C4-2B (cell line): ENCODE measurements around the gene USP31.
"Not testable (repeated sequence)": the region's sequence is repeated elsewhere in the genome, so short reads cannot be mapped to it uniquely, and the experiment has no call there.

Experiments used
- H3K27ac ChIP-seq: fragments of 450-650 bp; 2 replicates; pipeline ENCODE4 v1.5.1; 2017
- ZFX ChIP-seq: fragments of 450-650 bp; IDR thresholded peaks from 2 replicates; pipeline ENCODE4 v1.6.1; 2017
- TF ChIP-seq, protein P1 (sequence below): fragments of 450-650 bp; conservative IDR thresholded peaks from 2 replicates; pipeline ENCODE4 v1.5.1; 2017; ENCODE audit warnings: mild to moderate bottlenecking

Gene USP31

GRCh38 chr16:23107936-23108335, 41.3 kb downstream of the USP31 start:
- TF ChIP-seq, protein P1, sequence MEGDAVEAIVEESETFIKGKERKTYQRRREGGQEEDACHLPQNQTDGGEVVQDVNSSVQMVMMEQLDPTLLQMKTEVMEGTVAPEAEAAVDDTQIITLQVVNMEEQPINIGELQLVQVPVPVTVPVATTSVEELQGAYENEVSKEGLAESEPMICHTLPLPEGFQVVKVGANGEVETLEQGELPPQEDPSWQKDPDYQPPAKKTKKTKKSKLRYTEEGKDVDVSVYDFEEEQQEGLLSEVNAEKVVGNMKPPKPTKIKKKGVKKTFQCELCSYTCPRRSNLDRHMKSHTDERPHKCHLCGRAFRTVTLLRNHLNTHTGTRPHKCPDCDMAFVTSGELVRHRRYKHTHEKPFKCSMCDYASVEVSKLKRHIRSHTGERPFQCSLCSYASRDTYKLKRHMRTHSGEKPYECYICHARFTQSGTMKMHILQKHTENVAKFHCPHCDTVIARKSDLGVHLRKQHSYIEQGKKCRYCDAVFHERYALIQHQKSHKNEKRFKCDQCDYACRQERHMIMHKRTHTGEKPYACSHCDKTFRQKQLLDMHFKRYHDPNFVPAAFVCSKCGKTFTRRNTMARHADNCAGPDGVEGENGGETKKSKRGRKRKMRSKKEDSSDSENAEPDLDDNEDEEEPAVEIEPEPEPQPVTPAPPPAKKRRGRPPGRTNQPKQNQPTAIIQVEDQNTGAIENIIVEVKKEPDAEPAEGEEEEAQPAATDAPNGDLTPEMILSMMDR: no peak
- no peak for TF ChIP-seq ZFX
- no peak overlapping the region for H3K27ac ChIP-seq

DNA sequence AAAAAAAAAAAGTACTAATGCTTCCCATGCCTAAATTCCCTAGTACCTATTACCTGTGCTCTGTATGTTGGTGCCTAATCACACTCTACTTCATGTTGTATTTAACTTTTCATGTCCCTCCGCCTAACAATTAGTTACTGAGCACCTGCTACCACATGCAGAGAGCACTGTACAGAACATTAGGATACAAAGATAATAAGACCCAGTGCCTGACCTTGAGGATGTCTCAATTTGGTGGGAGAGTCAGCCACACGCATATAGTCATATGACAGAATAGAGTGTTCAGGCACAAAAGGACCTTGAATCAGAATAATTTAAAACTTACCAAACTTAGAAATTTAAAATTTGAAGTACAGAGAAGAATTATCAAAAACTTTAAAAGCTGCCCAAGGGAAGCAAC, 42.1 kb downstream of the USP31 start:
- TF ChIP-seq, protein P1: no peak
- no peak for TF ChIP-seq ZFX
- no peak overlapping the region for H3K27ac ChIP-seq

GRCh38 chr16:23105309-23105708, 43.9 kb downstream of the USP31 start:
- no peak for TF ChIP-seq ZFX
- TF ChIP-seq, protein P1: no peak
- H3K27ac ChIP-seq: no peak overlapping the region

GRCh38 chr16:23104032-23104955, 45.0 kb downstream of the USP31 start:
- no peak for TF ChIP-seq ZFX
- TF ChIP-seq, protein P1: no peak
- H3K27ac ChIP-seq: no peak overlapping the region

DNA sequence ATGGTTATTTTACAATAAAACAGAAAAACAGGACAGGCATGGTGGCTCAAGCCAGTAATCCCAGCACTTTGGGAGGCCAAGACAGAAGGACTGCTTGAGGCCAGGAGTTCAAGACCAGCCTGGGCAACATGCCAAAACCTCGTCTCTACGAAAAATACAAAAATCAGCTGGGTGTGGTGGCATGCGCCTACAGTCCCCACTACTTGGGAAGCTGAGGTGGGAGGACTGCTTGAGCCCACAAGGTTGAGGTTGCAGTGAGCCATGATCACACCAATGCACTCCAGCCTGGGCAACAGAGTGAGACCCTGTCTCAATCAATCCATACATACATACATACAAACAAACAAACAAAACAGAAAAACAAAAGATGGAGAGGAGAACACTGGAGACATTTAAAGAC, 45.6 kb downstream of the USP31 start:
- no peak for TF ChIP-seq ZFX
- TF ChIP-seq, protein P1: no peak
- H3K27ac ChIP-seq: no peak overlapping the region

DNA sequence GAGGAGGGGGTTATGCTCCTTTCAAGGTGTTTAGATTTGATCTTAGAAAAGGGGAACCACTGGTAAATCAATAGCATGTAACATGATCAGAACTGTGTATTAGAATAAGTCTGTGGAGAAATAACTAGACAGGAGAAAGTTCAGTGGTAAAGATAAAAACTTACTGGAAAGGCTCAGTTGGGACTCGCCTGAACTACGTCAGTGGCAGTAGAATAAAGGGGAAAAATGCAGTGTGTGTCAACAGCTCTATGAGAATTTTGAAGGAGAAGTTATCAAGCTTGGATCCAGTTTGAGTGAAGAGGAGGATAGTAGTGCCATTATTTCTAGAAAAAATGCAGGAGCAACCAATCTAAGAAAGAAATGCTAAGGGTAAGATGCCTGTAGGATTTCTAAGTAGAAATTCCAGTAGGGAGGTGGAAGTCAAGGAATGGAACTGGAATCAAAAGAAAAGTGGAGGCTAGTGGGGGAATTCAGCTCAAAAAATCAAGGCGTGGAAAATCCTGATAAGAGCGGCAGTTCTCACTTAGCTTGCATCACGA, 48.2 kb downstream of the USP31 start:
- TF ChIP-seq, protein P1: no peak
- no peak for TF ChIP-seq ZFX
- no peak overlapping the region for H3K27ac ChIP-seq

DNA sequence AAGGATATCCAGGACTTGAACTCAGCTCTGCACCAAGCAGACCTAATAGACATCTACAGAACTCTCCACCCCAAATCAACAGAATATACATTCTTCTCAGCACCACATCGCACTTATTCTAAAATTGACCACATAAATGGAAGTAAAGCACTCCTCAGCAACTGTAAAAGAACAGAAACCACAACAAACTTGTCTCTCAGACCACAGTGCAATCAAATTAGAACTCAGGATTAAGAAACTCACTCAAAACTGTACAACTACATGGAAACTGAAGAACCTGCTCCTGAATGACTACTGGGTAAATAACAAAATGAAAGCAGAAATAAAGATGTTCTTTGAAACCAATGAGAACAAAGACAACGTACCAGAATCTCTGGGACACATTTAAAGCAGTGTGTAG, 52.8 kb downstream of the USP31 start:
- H3K27ac ChIP-seq: not testable (repeated sequence)

DNA sequence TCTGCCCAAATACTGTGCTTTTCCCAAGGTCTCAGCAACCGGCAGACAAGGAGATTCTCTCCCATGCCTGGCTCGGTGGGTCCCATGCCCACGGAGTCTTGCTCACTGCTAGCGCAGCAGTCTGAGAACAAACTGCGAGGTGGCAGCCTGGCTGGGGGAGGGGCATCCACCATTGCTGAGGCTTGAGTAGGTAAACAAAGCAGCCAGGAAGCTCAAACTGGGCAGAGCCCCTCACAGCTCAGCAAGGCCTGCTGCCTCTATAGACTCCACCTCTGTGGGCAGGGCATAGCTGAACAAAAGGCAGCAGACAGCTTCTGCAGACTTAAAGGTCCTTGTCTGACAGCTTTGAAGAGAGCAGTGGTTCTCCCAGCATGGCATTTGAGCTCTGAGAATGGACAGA, 55.1 kb downstream of the USP31 start:
- not testable (repeated sequence) for H3K27ac ChIP-seq
